ENCODE results near the gene MIA2.
"Not testable (repeated sequence)": the region's sequence is repeated elsewhere in the genome, so short reads cannot be mapped to it uniquely, and the experiment has no call there.

Gene MIA2

GRCh38 chr14:39268393-39268792, 34.7 kb downstream of the MIA2 start:
- no peak for DNase-seq

GRCh38 chr14:39272918-39273317, 39.2 kb downstream of the MIA2 start:
- DNase-seq = no peak

GRCh38 chr14:39275395-39275794, 41.7 kb downstream of the MIA2 start:
- no peak for DNase-seq

DNA sequence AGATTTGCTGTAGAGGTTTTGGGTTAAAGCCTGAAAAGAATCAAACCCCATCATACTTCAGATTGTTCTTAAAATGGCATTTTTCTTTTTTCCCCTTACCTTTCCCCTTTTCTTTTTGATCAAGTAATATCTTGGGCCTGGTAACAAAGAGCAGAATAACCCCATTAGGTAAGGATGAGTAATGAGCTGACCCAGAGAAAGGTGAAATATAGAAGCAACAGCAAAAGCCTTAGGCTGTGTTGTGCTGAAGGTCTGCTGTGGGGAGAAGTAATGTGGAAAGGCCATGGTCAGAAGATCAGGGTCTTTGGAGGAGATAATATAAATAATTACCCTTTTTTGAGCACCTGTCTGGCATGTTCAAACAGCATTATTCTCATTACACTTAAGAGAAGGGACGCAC, 42.3 kb downstream of the MIA2 start:
- DNase-seq = no peak

GRCh38 chr14:39276579-39277114, 42.9 kb downstream of the MIA2 start:
- DNase-seq = no peak

DNA sequence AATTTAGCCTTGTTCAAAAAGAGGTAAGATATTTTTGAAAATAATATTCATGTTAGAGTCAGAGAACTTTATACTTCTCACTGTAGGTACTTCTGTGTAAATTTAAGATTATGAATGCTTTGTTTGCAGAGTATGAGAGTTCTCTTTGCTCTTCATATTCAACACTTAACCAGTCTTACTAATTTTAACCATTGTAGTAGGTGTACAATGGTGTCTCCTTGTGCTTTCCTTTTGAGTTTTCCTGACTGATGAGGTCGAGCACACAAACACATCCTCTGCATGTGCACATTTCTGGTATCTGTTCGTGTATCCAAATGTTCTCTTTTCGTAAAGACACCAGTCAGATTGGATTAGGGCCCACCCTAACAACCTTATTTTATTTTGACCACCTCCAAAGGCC, 45.8 kb downstream of the MIA2 start:
- no peak for DNase-seq

DNA sequence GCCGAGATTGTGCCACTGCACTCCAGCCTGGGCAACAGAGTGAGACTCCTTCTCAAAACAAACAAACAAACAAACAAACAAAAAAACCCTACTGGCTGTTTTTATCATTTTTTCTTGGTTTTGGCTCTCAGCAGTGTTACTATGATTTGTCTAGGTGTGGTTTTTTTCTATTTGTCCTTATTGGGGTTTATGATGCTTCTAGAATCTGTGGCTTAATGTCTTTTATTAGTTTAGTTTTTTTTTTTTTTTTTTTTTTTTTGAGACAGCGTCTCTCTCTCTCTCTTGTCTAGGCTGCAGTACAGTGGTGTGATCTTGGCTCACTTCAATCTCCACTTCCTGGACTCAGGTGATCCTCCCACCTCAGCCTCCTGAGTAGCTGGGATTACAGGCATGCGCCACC, 47.0 kb downstream of the MIA2 start:
- not testable (repeated sequence) for DNase-seq

GRCh38 chr14:39289523-39289922, 55.8 kb downstream of the MIA2 start:
- no peak for DNase-seq

GRCh38 chr14:39291701-39292100, 58.0 kb downstream of the MIA2 start:
- DNase-seq = no peak

- DNase-seq = no peak
Measured at GRCh38 chr14:39293629-39294028, 59.9 kb downstream of the MIA2 start.

- not testable (repeated sequence) for DNase-seq
Measured at GRCh38 chr14:39300389-39300788, 66.7 kb downstream of the MIA2 start.

DNA sequence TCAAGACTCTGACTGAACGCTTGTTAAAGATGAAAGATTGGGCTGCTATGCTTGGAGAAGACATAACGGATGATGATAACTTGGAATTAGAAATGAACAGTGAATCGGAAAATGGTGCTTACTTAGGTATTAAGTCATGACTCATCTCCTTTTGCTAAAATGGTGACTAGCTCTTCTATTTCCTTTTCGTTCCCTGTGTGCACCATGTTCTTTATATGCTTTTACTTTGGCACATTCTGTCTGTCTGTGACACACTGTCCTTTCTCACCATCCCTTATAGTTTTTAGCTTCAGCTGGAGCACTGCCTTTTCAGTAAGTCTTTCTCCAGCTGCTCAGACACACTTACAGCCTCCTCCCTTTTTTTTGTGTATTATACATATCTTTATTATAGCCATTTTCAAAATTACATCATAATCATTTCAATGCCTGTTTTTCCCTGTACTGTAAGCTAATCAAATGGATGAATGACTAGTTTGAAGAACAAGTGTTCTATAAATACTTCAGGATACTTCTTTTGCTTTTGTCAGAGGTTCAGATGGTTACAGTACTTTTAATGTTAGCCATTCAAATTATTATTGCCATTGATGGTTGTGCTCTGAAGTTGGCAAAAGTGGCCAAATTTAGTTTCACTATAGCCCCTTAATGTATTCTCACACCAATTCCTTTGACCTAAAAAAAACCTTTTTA, 68.6 kb downstream of the MIA2 start:
- DNase-seq = no peak

GRCh38 chr14:39303115-39303514, 69.4 kb downstream of the MIA2 start:
- DNase-seq = no peak

DNA sequence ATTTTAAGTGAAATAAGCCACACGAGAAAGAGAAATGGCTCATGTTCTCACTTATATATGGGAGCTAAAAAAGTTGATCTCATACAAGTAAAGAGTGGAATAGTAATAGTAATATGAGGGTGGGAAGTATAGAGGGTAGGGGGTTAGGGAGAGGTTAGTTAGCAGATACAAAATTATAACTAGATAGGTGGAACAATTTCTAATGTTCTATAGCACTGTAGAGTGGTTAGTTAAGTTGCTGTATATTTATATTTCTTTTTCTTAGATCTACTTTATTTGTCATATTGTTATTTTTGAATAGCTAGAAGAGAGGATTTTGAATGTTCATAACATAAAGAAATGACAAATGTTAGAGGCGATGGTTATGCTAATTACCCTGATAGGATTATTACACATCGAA, 74.1 kb downstream of the MIA2 start:
- no peak for DNase-seq

GRCh38 chr14:39310051-39310450, 76.3 kb downstream of the MIA2 start:
- DNase-seq = no peak

GRCh38 chr14:39315859-39316444, 82.2 kb downstream of the MIA2 start:
- DNase-seq = no peak

GRCh38 chr14:39316830-39317553, 83.3 kb downstream of the MIA2 start:
- DNase-seq = no peak

DNA sequence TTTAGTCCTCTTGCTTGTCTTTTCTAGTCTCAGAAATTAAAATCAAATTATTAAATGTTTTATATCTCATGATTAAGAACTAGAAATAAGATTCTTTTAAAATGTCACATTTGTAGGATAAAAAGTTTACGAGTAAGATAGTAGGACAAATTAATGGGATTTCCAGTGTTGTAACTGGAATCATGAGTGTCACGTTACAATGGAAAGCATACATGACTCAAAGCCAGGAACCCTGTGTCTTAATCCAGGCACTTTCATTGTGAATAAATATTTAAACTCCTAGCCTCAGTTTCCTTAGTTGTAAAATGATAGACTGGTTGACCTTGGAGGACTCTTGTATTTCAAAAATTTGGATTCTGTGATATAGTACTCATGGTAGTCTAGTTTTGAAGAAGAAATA, 84.9 kb downstream of the MIA2 start:
- no peak for DNase-seq

- no peak for DNase-seq
Measured at GRCh38 chr14:39319381-39319780, 85.7 kb downstream of the MIA2 start.

- DNase-seq = no peak
Measured at GRCh38 chr14:39320318-39320717, 86.6 kb downstream of the MIA2 start.

DNA sequence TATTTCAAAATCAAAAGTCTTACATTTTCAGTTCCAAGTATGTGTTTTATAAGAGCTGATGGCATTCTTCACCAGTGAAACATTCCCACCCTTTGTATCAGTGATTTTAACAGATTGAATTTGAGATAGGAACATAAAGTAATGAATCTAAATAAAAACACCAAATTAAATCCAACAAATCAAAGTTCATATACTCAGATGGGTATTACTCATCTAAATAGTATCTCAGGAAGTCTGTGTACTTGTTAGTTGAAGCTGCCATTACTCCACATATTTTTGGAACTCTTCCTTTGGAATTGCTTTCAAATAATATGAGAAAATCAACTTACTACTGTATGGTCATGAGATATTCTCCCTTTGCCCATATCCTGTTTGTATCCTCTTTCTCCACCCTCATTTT, 89.1 kb downstream of the MIA2 start:
- DNase-seq = no peak

- no peak for DNase-seq
Measured at GRCh38 chr14:39324097-39324496, 90.4 kb downstream of the MIA2 start.

DNA sequence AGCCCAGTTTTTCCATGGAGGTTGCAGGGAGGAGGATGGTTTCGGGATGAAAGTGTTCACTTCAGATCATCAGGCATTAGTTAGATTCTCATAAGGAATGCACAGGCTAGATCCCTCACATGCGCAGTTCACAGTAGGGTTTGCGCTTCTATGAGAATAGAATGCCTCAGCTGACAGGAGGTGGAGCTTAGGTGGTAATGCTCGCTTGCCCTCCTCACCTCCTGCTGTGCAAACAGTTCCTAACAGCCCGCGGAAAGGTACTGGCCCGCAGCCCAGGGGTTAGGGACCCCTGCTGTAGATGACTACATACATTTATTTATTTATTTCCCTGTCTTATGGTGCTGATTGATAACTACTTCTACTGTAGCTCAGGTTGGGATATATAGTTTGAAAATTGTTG, 105.3 kb downstream of the MIA2 start:
- no peak for DNase-seq

GRCh38 chr14:39341126-39341525, 107.4 kb downstream of the MIA2 start:
- DNase-seq = not testable (repeated sequence)
